Keratinocyte (primary cell): ENCODE data around the gene DDX39B. TPM values are rescaled to one million over a fixed set of nuclear protein-coding genes. Genes with fewer than 3 reads are reported as not detected.
A peak's percentile ranks its signal among the peaks of the same experiment; 100 is the strongest.
"Not testable (repeated sequence)": the region's sequence is repeated elsewhere in the genome, so short reads cannot be mapped to it uniquely, and the experiment has no call there.

Source experiments
- DNase-seq: peaks from one replicate; pipeline ENCODE4 v3.0.0-alpha.2; 2011; ENCODE audit warnings: low read depth, missing footprints, low spot score
- FAIRE-seq: peaks from 2 replicates; lab custom pipeline; 2011; peaks lifted over from hg19 to GRCh38; lab: Jason Lieb, UNC
- H2AFZ ChIP-seq: 2 replicates; pipeline ENCODE4 v1.6.0; 2012; ENCODE audit warnings: low read length, control low read depth, inconsistent platforms; ENCODE audit not compliant: control insufficient read depth
- H3K27ac ChIP-seq: 2 replicates; pipeline ENCODE4 v1.5.1; 2011; ENCODE audit warnings: low read length; ENCODE audit not compliant: control insufficient read depth, insufficient read depth
- H3K27me3 ChIP-seq: 3 replicates; pipeline ENCODE4 v1.6.0; 2011; ENCODE audit warnings: low read length; ENCODE audit not compliant: control insufficient read depth, insufficient read depth; ENCODE audit errors: extremely low read depth
- H3K36me3 ChIP-seq, 2 experiments: 2 replicates in 1 of 2; 3 replicates in 1 of 2; pipeline ENCODE4 v1.5.1; 2011; ENCODE audit warnings: low read length in 2 of 2, mild to moderate bottlenecking in 1 of 2; ENCODE audit not compliant: control insufficient read depth in 2 of 2, insufficient read depth in 2 of 2; ENCODE audit errors: extremely low read depth in 1 of 2
- H3K4me1 ChIP-seq: 3 replicates; pipeline ENCODE4 v1.5.1; 2011; ENCODE audit warnings: low read length; ENCODE audit not compliant: control insufficient read depth, insufficient read depth; ENCODE audit errors: extremely low read depth
- H3K4me2 ChIP-seq: 3 replicates; pipeline ENCODE4 v1.6.0; 2011; ENCODE audit warnings: low read depth, low read length; ENCODE audit not compliant: control insufficient read depth, insufficient read depth; ENCODE audit errors: extremely low read depth
- H3K4me3 ChIP-seq, 3 experiments: fragments of 200-600 bp in 1 of 3; sonication (generic) in 1 of 3; 2 replicates in 2 of 3; 3 replicates in 1 of 3; pipeline ENCODE4 v1.5.1; 2011 to 2016; ENCODE audit warnings: low read length in 3 of 3, mild to moderate bottlenecking in 3 of 3, control low read depth in 2 of 3, inconsistent platforms in 1 of 3, low read depth in 1 of 3, mixed read lengths in 1 of 3, mixed run types in 1 of 3, moderate library complexity in 1 of 3; ENCODE audit not compliant: control insufficient read depth in 2 of 3, insufficient read depth in 2 of 3; ENCODE audit errors: extremely low read depth in 1 of 3
- H3K79me2 ChIP-seq: 2 replicates; pipeline ENCODE4 v1.6.0; 2012; ENCODE audit warnings: low read length; ENCODE audit not compliant: control insufficient read depth, insufficient read depth
- H3K9ac ChIP-seq: 3 replicates; pipeline ENCODE4 v1.6.0; 2011; ENCODE audit warnings: low read length; ENCODE audit not compliant: control insufficient read depth, insufficient read depth; ENCODE audit errors: extremely low read depth
- H3K9me1 ChIP-seq: 3 replicates; pipeline ENCODE4 v1.6.0; 2011; ENCODE audit warnings: low read length; ENCODE audit not compliant: control insufficient read depth, insufficient read depth; ENCODE audit errors: extremely low read depth
- H3K9me3 ChIP-seq: 2 replicates; pipeline ENCODE4 v1.5.1; 2012; ENCODE audit warnings: low read depth, low read length; ENCODE audit not compliant: control insufficient read depth
- H4K20me1 ChIP-seq: 3 replicates; pipeline ENCODE4 v1.6.0; 2011; ENCODE audit warnings: low read length; ENCODE audit not compliant: control insufficient read depth, insufficient read depth; ENCODE audit errors: extremely low read depth
- EZH2 ChIP-seq: IDR thresholded peaks from one replicate; pipeline ENCODE4 v1.6.1; 2012; ENCODE audit warnings: inconsistent platforms, mild to moderate bottlenecking, low read length, moderate library complexity
- dilution Hi-C: fragments of 300-500 bp; cut with MboI; formaldehyde crosslinking; loops from one replicate; pipeline ENCODE4 v1.7.0; 2020; ENCODE audit warnings: low sequenced_read_pairs; ENCODE audit not compliant: extremely low pct_ligation_motif_present
- polyA plus RNA-seq, 5 experiments: library from polyadenylated mRNA; depleted of rRNA in 3 of 5; stranded (reverse) in 3 of 5; stranded (forward) in 1 of 5; unstranded in 1 of 5; fragments of >200 nt; gene quantifications; 1 replicate in 1 of 5; 2 replicates in 3 of 5; 3 replicates in 1 of 5; pipeline versions ENCODE4 v1.2.1 to v1.2.3, GENCODE V29; 2011 to 2012; ENCODE audit warnings: missing spikeins in 2 of 5, low read depth in 1 of 5, low replicate concordance in 1 of 5
- TF ChIP-seq, protein P1 (sequence below), 3 experiments: IDR thresholded peaks in 1 of 3; conservative IDR thresholded peaks in 1 of 3; optimal IDR thresholded peaks in 1 of 3; 2 replicates in 2 of 3; 3 replicates in 1 of 3; pipeline versions ENCODE3 to v1.5.1; 2011; ENCODE audit warnings: low read length in 3 of 3, mild to moderate bottlenecking in 3 of 3, moderate library complexity in 2 of 3, control low read depth in 1 of 3, inconsistent platforms in 1 of 3; ENCODE audit not compliant: insufficient read depth in 2 of 3; ENCODE audit errors: extremely low read depth in 1 of 3

The DDX39B gene
- polyA plus RNA-seq, 1 donor (not counting 4 experiments of a cell fraction or from before 2014, with no cell fraction given): 314 TPM

DNA sequence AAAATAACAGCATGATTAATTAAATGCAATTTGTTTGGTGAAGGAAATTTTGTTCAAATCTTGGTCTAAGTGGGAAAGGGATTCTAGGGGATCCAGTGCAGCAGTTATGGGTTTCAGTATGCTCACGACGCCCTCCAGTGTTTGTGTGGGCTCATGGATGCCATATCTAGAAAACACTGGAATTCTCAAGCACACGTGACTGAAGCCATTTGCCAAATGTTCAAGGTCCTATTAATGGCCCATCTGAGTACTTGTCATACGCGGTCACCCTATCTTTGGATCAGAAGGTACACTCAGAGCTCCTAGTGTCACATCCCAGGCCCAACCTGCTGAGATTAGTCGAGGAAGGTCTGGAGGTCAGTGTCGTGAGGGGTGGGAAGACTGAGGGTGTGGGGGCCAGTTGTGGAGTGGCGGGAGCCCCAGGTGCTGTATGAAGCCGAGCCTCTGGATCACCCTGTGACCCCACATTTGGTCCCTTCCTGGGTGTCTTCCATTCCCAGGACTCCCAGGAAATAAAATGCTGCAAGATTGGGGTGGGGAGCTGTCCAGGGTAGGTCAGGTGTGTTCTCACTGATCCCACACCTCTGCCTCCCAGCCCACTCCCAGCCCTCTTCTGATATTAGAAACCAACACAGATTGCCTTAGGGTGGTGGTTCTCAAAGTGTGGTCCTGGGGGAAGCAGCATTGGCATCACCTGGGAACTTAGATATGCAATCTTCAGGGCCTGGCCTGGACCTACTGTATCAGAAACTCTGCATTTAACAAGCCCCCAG is 55.6 kb downstream of the DDX39B start:
- not testable (repeated sequence) for DNase-seq, H3K9me1 ChIP-seq, H3K9ac ChIP-seq, H3K79me2 ChIP-seq, H4K20me1 ChIP-seq, H3K4me2 ChIP-seq, H3K9me3 ChIP-seq, H2AFZ ChIP-seq, H3K4me1 ChIP-seq, H3K27me3 ChIP-seq, H3K4me3 ChIP-seq, H3K27ac ChIP-seq, H3K36me3 ChIP-seq
- dilution Hi-C loops: loop anchor here (10.0 kb wide), 1 partner anchor 61 kb away; no protein-coding TSS in a partner anchor
- FAIRE-seq: peak; percentile 77

- Histone ChIP-seq H3K4me3 (no peak overlapping the region), H3K4me2 (no peak overlapping the region), H3K9ac (no peak overlapping the region), H3K79me2 (no peaks in the 10 kb centered on the region), H3K36me3 (no peaks in the 10 kb centered on the region), H3K9me1 (no peaks in the 10 kb centered on the region), H2AFZ (no peak overlapping the region), H3K4me1 (peaks cover 7% of the 10 kb centered on the region), H3K9me3 (no peaks in the 10 kb centered on the region), H4K20me1 (no peaks in the 10 kb centered on the region), H3K27me3 (no peaks in the 10 kb centered on the region), H3K27ac (no peak overlapping the region)
- TF ChIP-seq EZH2: no peak
- TF ChIP-seq, protein P1, sequence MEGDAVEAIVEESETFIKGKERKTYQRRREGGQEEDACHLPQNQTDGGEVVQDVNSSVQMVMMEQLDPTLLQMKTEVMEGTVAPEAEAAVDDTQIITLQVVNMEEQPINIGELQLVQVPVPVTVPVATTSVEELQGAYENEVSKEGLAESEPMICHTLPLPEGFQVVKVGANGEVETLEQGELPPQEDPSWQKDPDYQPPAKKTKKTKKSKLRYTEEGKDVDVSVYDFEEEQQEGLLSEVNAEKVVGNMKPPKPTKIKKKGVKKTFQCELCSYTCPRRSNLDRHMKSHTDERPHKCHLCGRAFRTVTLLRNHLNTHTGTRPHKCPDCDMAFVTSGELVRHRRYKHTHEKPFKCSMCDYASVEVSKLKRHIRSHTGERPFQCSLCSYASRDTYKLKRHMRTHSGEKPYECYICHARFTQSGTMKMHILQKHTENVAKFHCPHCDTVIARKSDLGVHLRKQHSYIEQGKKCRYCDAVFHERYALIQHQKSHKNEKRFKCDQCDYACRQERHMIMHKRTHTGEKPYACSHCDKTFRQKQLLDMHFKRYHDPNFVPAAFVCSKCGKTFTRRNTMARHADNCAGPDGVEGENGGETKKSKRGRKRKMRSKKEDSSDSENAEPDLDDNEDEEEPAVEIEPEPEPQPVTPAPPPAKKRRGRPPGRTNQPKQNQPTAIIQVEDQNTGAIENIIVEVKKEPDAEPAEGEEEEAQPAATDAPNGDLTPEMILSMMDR (optimal IDR thresholded peaks at IDR 0.05 in 1 of 3, IDR thresholded peaks at IDR 0.05 in 1 of 3, conservative IDR thresholded peaks at IDR 0.05 in 1 of 3; ENCODE audit: extremely low read depth in 1 of 3, insufficient read depth in 2 of 3, low read length in 3 of 3): no peak
- dilution Hi-C loops: loop anchor here (10.0 kb wide), 1 partner anchor 60 kb away; no protein-coding TSS in a partner anchor
- no peak for FAIRE-seq
- no peak for DNase-seq
Measured at GRCh38 chr6:31485055-31485454, 56.7 kb downstream of the DDX39B start.
